ENCODE results near the gene MBD4.

- TF ChIP-seq POLR2A (IDR thresholded peaks at IDR 0.05) (no peak), CTCF (IDR thresholded peaks at IDR 0.05) (no peak)
Observed at GRCh38 chr3:129382366-129382765, 57.4 kb downstream of the MBD4 start.

Data from testis (tissue), 2 donors.